GM18861 (cell line): ENCODE results near the gene RABGAP1L.

Experiments
- ATAC-seq: cut with Tn5 transposase; IDR thresholded peaks from one replicate; pipeline ENCODE4 v1.9.1; 2021; ENCODE audit not compliant: unreplicated experiment

The RABGAP1L gene

DNA sequence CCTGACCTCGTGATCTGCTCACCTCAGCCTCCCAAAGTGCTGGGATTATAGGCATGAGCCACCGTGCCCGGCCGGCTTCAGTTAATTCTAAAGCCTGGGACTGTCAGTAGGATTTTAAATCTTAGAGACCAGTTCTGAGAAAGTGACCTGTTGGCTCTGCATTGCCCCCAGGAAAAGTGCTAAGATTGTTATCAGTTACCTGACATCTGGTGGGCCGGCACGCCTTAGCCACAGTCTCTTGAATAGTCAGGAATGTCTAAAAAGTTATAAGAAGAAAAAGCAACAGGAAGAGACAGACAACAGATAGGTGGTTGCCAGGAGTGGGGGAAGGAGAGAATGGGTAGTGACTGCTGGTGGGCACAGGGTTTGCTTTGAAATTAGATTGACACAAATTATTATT is 35.1 kb downstream of the RABGAP1L start:
- ATAC-seq: no peak

DNA sequence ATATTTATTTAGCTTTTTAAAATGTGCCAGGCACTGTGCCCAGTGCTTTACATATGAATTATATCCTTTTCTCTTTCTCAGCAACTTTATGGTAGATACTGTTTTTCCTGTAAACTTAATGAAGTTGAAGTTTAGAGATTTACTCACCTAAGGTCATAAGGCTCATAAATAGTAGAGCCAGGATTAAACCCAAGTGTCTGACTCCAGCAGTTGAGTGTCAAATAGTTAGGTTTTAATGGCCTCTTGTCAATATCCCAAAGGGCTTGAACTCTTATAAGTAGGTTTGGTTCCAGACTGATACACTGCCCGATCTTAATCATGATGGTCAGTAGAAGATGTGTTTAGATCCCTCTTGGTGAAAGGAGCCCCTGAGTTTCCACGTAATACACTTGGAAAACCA is 37.8 kb downstream of the RABGAP1L start:
- ATAC-seq: no peak

DNA sequence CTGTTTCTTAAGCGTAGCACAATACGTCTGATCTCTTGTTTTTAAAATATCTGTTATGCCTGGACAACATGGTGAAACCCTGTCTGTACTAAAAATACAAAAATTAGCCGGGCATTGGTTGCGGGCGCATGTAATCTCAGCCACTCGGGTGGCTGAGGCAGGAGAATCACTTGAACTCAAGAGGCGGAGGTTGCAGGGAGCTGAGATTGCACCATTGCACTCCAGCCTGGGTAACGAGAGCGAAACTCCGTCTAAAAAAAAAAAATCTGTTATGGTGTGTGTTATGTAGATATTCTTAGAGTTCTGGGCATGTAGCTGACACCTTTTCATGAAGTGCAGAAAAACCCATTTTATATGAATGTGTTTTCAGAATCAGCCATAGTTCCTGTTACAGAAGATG is 38.2 kb downstream of the RABGAP1L start:
- ATAC-seq: no peak

DNA sequence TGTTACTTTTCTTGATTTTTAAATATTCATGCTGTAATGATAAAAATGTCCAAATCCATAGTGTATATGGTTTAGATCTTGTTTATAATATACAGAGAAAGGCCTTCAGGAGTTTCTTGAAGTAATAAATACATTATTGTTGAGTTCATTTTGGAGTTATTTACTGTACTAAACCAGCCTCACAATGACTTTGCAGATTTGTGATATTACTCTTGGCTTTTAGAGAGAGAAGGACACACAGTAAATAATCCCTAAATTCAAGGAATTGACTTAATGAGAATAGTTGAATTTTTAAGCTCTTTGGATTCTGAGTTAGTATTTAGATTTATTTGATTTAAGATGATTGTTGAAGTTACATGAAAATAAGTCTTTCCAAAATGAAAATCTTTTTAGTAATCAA is 38.9 kb downstream of the RABGAP1L start:
- ATAC-seq: no peak

DNA sequence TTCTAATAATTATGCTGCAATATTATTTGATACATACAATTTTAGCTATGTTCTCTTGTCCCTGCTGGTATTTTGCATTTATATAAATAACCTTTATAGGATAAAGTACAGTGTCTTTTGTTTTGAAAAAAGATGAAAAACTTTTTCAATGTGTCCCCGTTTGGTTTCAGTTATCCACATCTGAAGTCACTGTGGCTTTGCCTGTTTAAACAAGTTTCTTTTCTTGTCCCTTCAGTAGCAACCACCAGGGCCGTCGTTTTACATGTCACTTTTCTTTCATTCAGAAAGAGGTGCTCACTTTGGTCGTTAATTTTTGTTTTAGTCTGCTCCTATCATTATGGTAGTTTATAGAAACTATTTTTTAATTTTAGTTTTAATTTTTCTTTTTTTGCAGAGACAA is 41.4 kb downstream of the RABGAP1L start:
- ATAC-seq: no peak

DNA sequence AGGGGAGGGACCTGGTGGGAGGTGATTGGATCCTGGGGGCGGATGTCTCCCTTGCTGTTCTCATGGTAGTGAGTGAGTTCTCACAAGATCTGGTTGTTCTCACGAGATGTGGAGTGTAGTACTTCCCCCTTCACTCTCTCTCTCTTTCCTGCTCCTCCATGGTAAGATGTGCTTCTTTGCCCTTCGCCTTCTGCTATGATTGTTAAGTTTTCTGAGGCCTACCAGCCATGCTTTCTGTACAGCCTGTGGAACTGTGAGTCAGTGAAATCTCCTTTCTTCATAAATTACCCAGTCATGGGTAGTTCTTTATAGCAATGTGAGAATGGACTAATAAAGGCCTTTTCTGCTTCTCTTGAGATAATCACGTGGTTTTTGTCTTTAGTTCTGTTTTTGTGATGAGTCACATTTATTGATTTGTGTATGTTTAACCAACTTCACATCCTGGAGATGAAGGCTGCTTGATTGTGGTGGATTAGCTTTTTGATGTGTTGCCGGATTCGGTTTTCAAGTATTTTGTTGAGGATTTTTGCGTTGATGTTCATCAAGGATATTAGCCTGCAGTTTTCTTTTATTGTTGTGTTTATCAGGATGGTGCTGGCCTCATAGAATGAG is 45.5 kb downstream of the RABGAP1L start:
- ATAC-seq: no peak

DNA sequence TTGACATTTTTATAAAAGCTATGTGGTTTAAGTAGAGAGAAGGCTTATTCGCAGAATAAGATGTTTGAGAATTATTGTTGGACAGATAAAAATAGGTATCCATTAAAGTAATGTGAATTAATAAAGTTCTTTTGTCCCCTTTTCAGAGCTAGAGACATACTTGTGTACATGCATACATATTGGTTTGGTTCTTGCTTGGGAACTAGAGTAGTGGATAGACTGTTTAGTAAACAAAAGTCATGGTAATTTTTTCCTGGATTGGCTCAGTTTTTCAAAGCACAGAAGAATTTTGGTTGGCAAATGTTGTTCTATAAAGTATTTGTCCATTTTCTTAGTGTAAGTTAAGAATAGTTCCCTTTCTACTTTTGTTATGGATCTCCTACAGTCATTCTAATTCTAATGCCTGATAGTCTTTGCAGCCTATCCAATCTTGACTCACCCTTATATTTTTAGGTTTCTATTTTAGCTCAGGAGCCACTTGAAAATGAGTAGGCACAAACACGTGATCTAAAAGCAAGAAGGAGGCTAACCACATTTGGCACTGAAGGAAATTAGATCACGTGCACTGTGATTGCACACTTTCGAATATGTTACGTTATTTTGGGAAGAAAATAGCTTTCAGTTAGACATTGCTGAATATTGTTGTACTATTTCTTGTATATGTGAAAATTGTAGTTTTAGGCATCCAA is 47.0 kb downstream of the RABGAP1L start:
- ATAC-seq: no peak

DNA sequence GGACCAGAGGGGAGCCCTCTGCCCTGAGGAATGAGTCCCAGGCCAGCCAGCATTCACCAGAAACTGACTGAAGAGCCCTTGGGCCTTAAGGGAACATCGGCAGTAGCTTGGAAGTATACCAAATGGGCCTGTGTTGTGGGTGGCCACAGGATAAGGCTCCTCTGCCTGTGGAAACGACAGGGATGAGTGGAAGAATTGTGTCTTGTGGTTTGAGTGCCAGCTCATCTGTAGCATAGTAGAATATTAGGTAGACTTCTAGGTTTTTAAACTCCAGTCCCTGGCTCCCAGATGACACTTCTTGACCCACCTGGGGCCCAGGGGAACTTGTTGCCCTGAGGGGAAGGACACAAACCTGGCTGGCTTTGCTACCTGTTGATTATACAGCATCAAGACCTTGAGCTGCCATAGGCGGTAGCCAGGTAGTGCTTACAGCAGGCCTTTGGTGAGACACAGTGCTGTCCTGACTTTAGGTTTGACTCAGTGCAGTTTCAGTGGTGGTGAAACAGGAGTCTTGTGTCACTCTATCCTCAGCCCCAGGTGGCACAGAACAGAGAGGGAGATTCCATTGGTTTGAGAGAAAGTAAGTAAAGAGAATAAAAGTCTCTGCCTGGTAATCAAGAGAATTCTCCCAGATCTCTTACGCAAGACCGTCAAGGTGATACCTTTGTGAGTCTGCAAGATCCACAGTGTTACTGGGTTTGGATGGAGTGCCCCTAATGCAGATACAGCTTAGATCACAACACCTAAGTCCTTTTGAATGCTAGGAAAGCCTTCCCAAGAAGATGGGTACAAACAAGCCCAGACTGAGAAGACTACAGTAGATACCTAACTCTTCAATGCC is 50.2 kb downstream of the RABGAP1L start:
- no peak for ATAC-seq

DNA sequence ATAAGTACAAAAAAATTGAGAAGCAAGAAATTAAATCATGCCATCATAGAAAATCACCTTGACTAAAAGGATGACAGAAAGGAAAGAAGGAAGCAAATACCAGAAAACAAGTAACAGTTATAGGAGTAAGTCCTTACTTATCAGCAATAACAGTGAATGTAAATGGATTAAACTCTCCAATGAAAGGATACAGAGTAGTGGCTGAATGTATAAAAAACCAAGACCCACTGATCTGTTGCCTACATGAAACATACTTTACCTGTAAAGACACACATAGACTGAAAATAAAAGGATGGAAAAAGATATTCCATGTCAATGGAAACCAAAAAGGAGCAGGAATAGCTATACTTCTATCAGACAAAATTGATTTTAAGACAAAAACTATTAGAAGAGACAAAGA is 52.2 kb downstream of the RABGAP1L start:
- ATAC-seq: no peak

DNA sequence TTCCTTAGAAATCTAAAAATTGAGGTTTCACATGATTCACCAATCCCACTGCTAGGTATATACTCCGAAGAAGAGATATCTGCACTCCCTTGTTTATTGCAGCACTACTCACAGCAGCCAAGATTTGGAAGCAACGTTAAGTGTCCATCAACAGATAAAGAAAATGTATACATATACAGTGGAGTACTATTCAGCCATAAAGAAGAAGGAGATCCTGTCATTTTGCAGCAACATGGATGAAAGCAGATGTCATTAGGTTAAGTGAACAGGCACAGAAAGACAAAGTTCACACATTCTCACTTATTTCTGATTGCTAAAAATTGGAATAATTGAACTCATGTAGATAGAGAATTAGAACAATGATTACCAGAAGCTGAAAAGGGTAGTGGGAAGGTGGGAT is 56.4 kb downstream of the RABGAP1L start:
- no peak for ATAC-seq

DNA sequence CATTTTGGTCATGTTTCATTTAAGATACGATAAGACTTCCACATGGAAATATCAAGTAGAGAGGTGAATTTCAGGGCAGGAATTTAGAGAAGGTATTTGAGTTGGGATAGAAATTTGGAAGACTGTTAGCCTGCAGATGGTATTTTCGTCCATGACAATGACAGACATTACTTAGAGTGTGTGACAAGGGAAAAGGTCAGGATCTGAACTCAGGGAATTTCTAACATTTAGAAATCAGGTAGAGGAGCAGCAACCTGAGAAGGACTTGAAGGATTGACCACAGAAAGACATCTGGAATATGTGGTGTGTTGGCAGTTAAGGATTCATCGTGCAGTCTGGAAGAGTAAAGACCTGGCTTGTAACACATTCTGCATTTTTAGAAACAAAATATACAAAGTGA is 57.9 kb downstream of the RABGAP1L start:
- no peak for ATAC-seq

DNA sequence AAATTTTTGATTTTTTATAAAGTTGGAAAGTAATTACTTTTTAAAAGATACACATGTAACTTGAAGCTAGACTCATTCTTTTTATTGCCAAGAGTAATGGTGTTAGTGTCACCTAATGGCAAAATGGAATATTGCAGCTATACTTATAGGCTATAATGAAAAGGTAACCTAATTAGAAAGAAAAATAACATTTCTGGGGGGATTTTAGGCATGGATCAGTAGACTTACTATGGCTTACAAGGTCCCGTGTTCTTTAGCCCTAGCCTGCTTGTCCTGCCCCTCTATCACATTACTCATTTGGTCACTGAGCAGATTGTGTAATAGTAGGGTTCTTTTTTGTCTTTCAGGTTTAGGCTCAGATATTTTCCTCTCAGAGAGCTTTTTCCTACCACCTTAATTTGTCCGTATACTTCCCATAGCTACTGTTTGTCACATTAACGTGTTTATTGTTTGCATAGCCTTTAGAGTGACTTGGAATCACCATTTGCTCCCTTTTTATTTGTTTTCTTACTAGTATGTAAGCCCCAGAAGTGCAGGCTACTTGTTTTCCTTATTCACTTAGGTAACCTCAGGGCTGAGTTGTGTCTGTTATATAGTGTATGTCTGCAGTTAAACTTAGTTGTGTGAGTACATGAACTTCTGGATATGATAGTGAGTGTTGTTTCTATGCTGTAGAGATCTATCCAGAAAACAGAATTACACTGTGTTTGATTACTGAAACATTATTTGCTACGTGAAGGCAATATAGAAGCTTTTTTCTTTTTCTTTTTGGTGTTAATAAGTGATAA is 58.7 kb downstream of the RABGAP1L start:
- ATAC-seq: peak; percentile 66

DNA sequence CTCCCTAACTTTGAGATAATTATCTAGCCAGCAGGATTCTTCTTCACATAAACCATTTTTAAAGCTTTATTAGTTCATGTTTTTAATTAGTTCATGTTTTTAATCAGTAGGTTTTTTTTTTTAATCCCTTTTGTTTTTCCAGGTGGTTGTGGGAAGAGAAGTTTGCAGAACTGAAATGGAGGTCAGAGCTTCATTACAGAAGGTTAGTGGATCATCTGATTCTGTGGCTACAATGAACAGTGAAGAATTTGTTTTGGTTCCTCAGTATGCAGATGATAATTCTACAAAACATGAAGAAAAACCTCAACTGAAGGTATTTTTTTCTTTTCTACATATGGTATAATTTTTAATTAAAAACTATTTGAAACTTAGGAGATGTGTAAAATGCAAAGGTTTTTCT is 59.7 kb downstream of the RABGAP1L start:
- no peak for ATAC-seq

DNA sequence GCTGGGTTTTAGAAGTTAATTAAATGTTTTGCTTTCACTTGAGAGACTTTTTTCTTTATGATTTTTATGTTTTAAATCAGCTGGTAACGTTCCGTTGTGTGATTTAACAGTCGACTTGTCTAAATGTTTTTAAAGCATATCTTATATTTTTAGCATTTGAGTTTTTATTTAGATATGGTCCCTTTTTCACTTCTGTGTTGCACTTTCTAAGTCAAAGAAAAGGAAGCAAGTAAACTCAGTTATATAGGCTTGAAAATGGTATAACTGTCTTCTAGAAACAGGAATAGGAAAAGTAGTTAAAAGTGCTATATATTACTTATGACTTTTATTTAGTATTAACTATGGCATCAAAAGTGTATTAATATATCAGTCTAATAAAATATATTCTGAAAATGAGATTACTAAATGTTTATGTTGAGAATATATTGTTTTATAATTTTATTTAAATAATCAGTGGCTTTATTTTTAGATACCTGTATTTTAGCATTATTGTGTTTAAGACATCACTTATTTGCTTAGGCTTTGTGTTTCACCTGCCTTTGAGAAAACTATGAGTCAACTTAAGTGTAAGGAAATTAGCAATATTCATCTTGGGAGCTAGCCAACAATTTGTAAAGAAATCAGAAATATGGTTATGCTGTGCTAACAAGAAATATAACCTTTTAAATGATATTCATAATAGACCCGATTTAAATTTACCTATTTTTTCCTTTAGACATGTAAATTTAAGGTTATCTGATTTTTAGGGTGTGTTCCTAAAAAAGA is 60.5 kb downstream of the RABGAP1L start:
- ATAC-seq: no peak

DNA sequence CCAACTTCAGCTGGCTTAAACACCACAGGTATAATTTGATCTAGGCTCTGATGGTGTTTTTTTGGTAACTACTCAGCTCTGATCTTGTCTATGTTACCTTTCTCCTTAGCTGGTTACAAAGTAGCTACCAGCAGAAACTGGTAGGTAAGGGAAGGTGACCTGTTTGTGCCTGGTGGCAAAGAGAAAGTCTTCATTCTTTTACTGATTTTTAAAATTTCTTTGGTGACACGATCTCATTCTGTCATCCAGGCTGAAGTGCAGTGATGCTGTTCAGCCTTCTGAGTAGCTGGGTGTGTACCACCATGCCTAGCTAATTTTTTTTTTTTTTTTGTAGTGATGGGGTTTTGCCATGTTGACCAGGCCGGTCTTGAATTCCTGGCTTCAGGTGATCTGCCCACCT is 62.4 kb downstream of the RABGAP1L start:
- ATAC-seq: no peak

DNA sequence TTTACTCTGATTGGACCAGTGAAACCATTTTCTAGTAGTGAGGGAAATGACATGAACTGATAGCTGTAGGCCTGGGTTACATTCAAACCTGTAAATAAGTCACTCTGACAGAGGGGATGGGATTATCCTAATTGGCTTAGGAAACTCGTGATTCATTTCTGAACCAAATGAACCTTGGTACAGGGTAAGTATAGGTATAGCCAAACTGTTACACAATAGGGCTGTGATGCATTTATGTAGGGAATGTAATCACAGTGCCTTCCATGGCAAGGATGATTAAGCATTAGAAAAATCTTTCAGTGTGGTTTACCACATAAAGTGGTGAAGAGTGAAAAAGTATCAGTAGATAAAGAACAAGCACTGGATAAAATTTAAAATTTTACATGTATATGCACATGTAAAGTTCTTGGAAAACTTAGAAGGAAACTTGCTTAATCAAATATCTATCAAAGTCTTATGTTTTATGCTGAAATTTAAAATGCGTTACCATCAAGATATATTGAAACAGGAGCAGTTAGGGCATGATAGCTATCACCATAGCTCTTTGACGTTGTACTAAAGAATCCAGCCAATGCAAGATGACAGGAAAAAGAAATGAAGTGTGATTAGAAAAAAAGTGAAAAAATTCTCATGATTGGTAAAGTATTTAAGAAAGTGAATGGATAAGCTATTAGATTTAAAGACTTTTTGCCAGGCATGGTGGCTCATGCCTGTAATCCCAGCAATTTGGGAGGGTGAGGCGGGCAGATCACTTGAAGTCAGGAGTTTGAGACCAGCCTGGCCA is 63.0 kb downstream of the RABGAP1L start:
- no peak for ATAC-seq

DNA sequence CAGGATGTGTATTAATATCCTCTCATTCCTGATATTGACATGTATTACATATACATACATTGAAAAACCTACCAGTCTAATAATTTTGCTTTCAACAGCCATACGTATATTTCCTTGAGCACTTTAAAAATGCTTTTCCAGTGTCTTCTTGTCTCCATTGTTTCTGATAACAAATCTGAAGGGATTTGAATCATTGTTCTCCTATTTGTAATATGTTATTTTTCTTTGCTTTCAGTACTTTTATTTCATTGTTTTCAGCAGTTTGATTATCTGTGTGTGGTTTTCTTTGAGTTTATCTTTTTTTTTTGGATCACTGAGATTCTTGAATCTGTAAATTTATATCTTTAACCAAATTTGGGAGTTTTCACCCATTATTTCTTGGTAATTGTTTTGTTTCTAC is 65.3 kb downstream of the RABGAP1L start:
- no peak for ATAC-seq

DNA sequence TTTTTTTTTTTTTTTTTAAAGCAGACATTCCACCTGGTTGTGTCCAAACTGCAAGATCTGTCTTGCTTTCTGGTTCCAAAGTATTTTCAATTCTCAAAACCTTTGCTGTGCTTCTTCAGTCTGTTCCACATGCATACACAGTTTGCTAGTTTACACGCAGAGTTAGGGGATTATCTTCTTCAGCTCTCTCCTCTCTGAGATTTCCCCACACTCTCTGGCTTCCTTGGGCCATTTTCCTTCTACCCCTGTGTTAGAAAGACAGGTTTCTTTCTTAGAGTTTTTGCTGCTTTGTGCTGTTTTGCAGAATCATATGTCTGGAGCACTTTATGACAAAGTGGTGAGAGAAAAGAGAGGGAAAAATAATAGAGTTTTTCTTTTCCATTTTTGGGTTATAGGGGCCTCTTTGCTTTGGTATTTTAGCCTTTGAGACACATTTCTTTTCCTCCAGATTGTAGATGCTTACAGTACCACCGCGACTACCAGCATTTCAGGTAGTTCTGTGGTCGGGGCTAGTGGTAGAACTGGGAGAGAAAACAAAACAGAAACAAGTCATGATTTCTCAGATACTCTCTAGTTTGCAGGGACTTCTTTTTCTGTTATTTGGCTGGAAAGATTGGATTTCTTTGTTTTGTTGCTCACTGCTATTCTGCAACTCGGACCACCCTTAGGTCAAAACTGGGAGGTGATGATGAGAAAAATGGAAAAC is 66.3 kb downstream of the RABGAP1L start:
- ATAC-seq: no peak

DNA sequence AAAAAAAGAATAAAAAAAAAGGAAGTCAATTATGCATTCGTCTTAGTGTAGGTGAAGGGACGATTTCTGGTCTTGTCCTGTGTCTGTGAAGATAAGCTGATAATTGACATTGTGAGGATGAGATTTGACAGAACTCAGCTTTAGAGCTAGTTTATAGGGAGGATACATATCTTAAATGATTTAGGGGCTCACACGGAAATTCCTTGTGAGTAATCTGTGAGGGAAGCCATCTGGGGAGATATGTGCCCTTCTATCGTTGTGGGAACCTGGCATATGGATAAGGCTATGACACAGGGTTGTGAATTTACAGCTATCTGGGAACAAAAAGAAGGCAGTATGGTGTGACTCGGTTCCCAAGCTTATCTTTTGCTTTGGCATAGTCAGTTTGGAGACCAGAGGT is 71.1 kb downstream of the RABGAP1L start:
- no peak for ATAC-seq
